BLaER1 (cell line): ENCODE data around the gene LIG4.
"Not testable (repeated sequence)": the region's sequence is repeated elsewhere in the genome, so short reads cannot be mapped to it uniquely, and the experiment has no call there.

Experiments
- H3K27ac ChIP-seq: shearing (Covaris generic); formaldehyde crosslinking; 2 replicates; pipeline ENCODE4 v1.8.1; 2022
- H3K27me3 ChIP-seq: shearing (Covaris generic); formaldehyde crosslinking; 2 replicates; pipeline ENCODE4 v1.8.1; 2022
- H3K36me3 ChIP-seq: shearing (Covaris generic); formaldehyde crosslinking; 2 replicates; pipeline ENCODE4 v1.8.1; 2022
- H3K4me1 ChIP-seq: shearing (Covaris generic); formaldehyde crosslinking; 2 replicates; pipeline ENCODE4 v1.8.1; 2022
- H3K4me2 ChIP-seq: shearing (Covaris generic); formaldehyde crosslinking; 2 replicates; pipeline ENCODE4 v1.8.1; 2022
- H3K4me3 ChIP-seq: shearing (Covaris generic); formaldehyde crosslinking; 2 replicates; pipeline ENCODE4 v1.8.1; 2022
- H3K9ac ChIP-seq: shearing (Covaris generic); formaldehyde crosslinking; 2 replicates; pipeline ENCODE4 v1.8.1; 2022
- H3K9me3 ChIP-seq: shearing (Covaris generic); formaldehyde crosslinking; 2 replicates; pipeline ENCODE4 v1.8.1; 2022
- H4K20me1 ChIP-seq: shearing (Covaris generic); formaldehyde crosslinking; 2 replicates; pipeline ENCODE4 v1.8.1; 2022
- Cebpa-rat ChIP-seq: shearing (Covaris generic); IDR thresholded peaks from 2 replicates; pipeline ENCODE4 v1.8.1; 2022

The LIG4 gene

DNA sequence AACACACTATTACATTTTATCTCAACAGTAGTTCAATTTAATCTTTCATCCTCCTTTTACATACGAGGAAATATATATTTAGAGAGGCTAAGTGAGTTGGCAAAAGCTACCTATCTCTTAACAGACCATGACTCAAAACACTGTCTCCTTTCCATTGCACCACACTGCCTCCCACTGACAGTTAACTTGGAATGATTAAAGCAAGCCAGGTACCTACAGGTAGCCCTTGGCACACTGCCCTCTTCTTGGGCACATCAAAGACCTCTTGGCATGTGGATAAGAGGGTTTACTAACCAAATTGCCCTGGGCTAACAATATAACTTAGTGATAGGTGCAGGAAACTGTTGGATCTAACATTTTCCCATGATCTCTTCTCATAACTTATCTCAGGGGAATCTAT is 4.7 kb upstream of the LIG4 start:
- peaks cover 12% of the 10 kb centered on the region; the same call in 1 of the 2 replicates for H3K36me3 ChIP-seq
- no peak overlapping the region for H3K4me3 ChIP-seq
- H3K9ac ChIP-seq, result no peak overlapping the region
- peaks cover 51% of the 10 kb centered on the region for H3K4me1 ChIP-seq
- peaks cover 60% of the 10 kb centered on the region for H4K20me1 ChIP-seq
- no peak overlapping the region for H3K27ac ChIP-seq
- H3K4me2 ChIP-seq, result peak overlapping the region; percentile 87
- TF ChIP-seq Cebpa-rat, result no peak
- no peaks in the 10 kb centered on the region for H3K9me3 ChIP-seq
- H3K27me3 ChIP-seq, result no peaks in the 10 kb centered on the region

DNA sequence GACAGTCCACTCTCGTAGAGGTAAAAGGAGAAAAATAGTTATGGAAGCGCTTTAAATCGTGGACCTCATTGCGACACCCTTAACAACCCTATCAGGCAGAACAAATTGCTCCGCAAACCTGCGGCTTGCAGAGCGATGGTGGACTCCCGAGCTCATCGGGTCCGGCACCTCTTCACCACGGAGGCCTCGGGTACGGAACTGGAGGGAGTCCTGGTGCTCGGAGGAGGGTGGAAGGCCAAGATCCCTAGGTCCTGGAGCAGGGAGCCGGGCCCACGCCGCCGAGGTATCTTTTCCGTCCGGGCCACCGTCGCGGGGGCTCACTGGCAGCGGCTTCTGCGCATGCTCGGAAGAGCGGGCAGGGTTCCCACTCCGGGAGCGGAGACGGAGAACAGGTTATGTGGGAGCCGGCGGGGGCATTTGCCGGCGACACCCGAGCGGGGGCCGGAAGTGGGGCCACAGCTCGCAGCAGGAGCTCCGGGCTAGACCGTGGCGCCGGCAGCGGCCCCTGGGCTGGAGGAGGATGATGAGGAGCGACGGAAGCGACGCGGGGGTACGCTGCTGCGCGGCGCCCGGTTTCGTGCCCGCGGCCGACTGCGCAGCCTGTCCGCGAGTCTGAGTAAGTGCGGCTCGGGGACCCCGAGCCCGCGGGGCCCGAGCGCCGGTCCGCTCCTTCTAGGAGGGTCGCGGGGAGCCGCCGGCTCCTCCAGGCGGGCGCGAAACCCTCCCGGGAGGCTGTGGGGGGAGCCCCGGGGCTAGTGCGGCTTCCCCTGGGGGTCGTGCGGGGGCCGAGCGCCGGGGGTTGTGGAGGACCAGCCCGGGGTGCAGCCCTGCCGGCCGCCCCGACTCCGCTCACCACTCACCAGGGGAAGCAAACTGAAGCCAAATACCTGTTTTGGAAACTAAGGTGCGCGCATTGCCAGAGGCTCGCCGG is 3.0 kb upstream of the LIG4 start, which contains the start of gene ABHD13:
ABHD13 (plus strand) TSS at position 349 of the 931 bp plus-strand sequence. CDS start 10,827 bp downstream, outside the sequence.
- H3K27me3 ChIP-seq, result no peaks in the 10 kb centered on the region
- peak within 1 kb of the TSS; percentile 99 for H3K9ac ChIP-seq
- H3K4me3 ChIP-seq, result peak within 1 kb of the TSS; percentile 100
- H4K20me1 ChIP-seq, result peaks cover 42% of the 10 kb centered on the region
- peak; percentile 92 for TF ChIP-seq Cebpa-rat
- H3K9me3 ChIP-seq, result no peaks in the 10 kb centered on the region
- H3K27ac ChIP-seq, result peak within 1 kb of the TSS; percentile 98
- peaks cover 51% of the 10 kb centered on the region for H3K4me1 ChIP-seq
- H3K4me2 ChIP-seq, result peak within 1 kb of the TSS; percentile 95
- peaks cover 4% of the 10 kb centered on the region; the same call in 1 of the 2 replicates for H3K36me3 ChIP-seq

DNA sequence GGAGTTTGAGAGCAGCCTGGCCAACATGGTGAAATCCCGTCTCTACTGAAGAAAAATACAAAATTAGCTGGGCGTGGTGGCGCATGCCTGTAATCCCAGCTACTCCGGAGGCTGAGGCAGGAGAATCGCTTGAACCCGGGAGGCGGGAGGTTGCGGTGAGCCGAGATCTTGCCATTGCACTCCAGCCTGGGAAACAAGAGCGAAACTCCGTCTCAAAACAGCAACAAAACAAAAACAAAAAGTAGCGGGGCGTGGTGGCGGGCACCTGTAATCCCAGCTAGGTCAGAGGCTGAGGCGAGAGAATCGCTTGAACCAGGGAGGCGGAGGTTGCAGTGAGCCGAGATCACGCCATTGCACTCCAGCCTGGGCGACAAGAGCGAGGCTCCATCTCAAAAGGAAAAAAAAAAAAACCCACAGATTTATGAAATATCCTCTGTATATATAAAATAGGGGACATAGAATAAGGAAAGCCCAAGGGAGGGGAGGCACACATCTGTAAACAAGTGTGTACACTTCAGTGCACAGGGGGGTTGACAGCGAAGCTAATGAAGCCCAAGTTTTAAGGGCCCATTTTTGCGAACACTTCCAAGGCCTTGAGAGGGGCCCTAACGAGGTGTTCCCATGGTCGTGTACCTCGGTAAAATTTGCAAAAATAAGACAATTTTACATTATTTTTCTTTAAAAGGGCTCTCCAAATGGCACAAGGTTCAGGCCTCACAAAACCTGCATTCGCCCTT is 2.1 kb upstream of the LIG4 start:
- H3K4me1 ChIP-seq, result peaks cover 59% of the 10 kb centered on the region
- not testable (repeated sequence) for H3K9me3 ChIP-seq, H3K36me3 ChIP-seq, H3K27me3 ChIP-seq
- H3K4me3 ChIP-seq, result peak overlapping the region; percentile 100
- H3K9ac ChIP-seq, result peak overlapping the region; percentile 99
- H3K4me2 ChIP-seq, result peak overlapping the region; percentile 95
- H4K20me1 ChIP-seq, result peaks cover 36% of the 10 kb centered on the region
- peak overlapping the region; percentile 98 for H3K27ac ChIP-seq

- peak overlapping the region; percentile 84 for H3K9ac ChIP-seq
- peaks cover 7% of the 10 kb centered on the region for H3K9me3 ChIP-seq
- peak overlapping the region; percentile 93 for H3K4me2 ChIP-seq
- TF ChIP-seq Cebpa-rat, result no peak
- H3K36me3 ChIP-seq, result peaks cover 13% of the 10 kb centered on the region
- peaks cover 12% of the 10 kb centered on the region for H4K20me1 ChIP-seq
- H3K4me3 ChIP-seq, result peak overlapping the region; percentile 71
- H3K27ac ChIP-seq, result peak overlapping the region; percentile 85
- no peaks in the 10 kb centered on the region for H3K27me3 ChIP-seq
- H3K4me1 ChIP-seq, result peaks cover 71% of the 10 kb centered on the region
Measured at GRCh38 chr13:108214441-108215271, 680 bp downstream of the LIG4 start.

DNA sequence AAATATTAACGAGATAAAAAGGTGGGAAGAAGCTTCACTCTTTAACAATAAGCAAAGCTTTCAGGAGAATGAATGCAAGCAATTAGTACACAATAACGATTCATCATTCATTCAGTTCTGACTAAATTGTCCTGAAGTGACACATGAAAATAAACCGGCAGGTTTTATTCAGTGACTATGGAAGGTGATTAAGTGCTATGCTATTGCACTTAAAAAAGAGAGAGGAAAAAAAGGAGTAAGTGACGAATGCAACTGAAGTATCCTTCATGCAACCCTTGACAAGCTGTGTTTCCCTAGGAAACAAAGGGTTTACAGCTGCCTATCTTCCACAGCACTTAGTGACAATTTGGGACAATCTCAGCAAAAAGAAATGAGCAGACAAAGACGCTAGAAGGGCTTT is 1.4 kb downstream of the LIG4 start:
- Histone ChIP-seq H4K20me1 (peaks cover 5% of the 10 kb centered on the region), H3K4me3 (peak overlapping the region; percentile 71), H3K27me3 (no peaks in the 10 kb centered on the region), H3K9ac (peak overlapping the region; percentile 84), H3K9me3 (peaks cover 14% of the 10 kb centered on the region), H3K4me1 (peaks cover 68% of the 10 kb centered on the region), H3K36me3 (peaks cover 20% of the 10 kb centered on the region), H3K27ac (peak overlapping the region; percentile 85), H3K4me2 (peak overlapping the region; percentile 93)
- no peak for TF ChIP-seq Cebpa-rat

GRCh38 chr13:108212886-108213285 is 2.5 kb downstream of the LIG4 start:
- H3K9me3 ChIP-seq, result peaks cover 21% of the 10 kb centered on the region
- H3K27me3 ChIP-seq, result no peaks in the 10 kb centered on the region
- peak overlapping the region; percentile 85 for H3K27ac ChIP-seq
- peak overlapping the region; percentile 84 for H3K9ac ChIP-seq
- peaks cover 28% of the 10 kb centered on the region for H3K36me3 ChIP-seq
- H4K20me1 ChIP-seq, result no peaks in the 10 kb centered on the region
- H3K4me2 ChIP-seq, result peak overlapping the region; percentile 93
- H3K4me1 ChIP-seq, result peaks cover 68% of the 10 kb centered on the region
- TF ChIP-seq Cebpa-rat, result no peak
- H3K4me3 ChIP-seq, result peak overlapping the region; percentile 71

GRCh38 chr13:108210551-108210950 is 4.8 kb downstream of the LIG4 start:
- Histone ChIP-seq H4K20me1 (no peaks in the 10 kb centered on the region), H3K9ac (no peak overlapping the region), H3K4me1 (peaks cover 47% of the 10 kb centered on the region), H3K4me3 (no peak overlapping the region), H3K4me2 (peak overlapping the region; percentile 93), H3K36me3 (peaks cover 28% of the 10 kb centered on the region), H3K27ac (no peak overlapping the region), H3K27me3 (no peaks in the 10 kb centered on the region), H3K9me3 (peaks cover 21% of the 10 kb centered on the region)
- TF ChIP-seq Cebpa-rat, result no peak

GRCh38 chr13:108200781-108201398 is 14.4 kb downstream of the LIG4 start:
- Histone ChIP-seq H3K36me3 (no peaks in the 10 kb centered on the region), H3K27ac (no peak overlapping the region), H3K4me1 (no peaks in the 10 kb centered on the region), H3K4me2 (no peak overlapping the region), H3K9ac (no peak overlapping the region), H3K9me3 (peaks cover 8% of the 10 kb centered on the region), H3K4me3 (no peak overlapping the region), H4K20me1 (no peaks in the 10 kb centered on the region), H3K27me3 (no peaks in the 10 kb centered on the region)
- no peak for TF ChIP-seq Cebpa-rat

DNA sequence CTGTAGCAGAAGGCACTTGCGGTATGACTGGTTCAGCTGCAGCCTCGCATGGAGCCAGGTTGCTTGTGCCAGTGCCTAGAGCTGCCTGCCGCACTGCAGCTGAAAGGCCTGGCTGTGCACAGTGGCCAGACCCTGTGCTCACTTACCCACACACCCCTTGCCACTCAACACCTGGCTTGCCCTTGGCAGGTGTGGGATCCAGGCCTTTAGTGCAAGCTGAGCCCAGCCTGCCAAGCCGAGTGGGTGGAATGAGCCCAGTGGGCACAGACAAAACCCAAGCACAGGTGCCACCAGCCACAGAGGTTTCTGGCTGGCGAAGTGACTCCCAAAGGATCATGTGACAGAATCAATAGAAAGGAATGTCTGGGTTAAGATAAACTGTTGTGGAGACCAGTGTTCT is 19.5 kb downstream of the LIG4 start:
- Histone ChIP-seq H3K36me3 (no peaks in the 10 kb centered on the region), H3K27me3 (no peaks in the 10 kb centered on the region), H4K20me1 (no peaks in the 10 kb centered on the region), H3K4me2 (no peak overlapping the region), H3K4me1 (no peaks in the 10 kb centered on the region), H3K9ac (no peak overlapping the region), H3K4me3 (no peak overlapping the region), H3K27ac (no peak overlapping the region), H3K9me3 (peaks cover 32% of the 10 kb centered on the region)
- TF ChIP-seq Cebpa-rat, result no peak
